Kidney (tissue), 14 donors: ENCODE data around the gene SMC1A. TPM values are rescaled to one million over a fixed set of nuclear protein-coding genes. Genes with fewer than 3 reads are reported as not detected.

Experiments
- DNase-seq, 5 donors: peaks; one replicate each; pipeline ENCODE4 v3.0.0-alpha.2; 2013 to 2020
- FAIRE-seq: peaks from 2 replicates; lab custom pipeline; 2012; peaks lifted over from hg19 to GRCh38; lab: Jason Lieb, UNC
- H3K27ac ChIP-seq, 2 donors: one replicate each; pipeline ENCODE4 v1.7.0; 2013; ENCODE audit warnings: low read depth in 2 of 2, low read length in 2 of 2, inconsistent platforms in 1 of 2
- H3K27me3 ChIP-seq: one replicate; pipeline ENCODE4 v1.7.1; 2013; ENCODE audit warnings: low read length, inconsistent platforms; ENCODE audit not compliant: control insufficient read depth, insufficient read depth
- H3K36me3 ChIP-seq, 3 donors: one replicate each; pipeline versions ENCODE4 v1.7.0 to v1.7.1; 2013; ENCODE audit warnings: low read length in 3 of 3, control low read depth in 1 of 3, inconsistent platforms in 1 of 3; ENCODE audit not compliant: insufficient read depth in 3 of 3, control insufficient read depth in 2 of 3
- H3K4me1 ChIP-seq, 3 donors: one replicate each; pipeline versions ENCODE4 v1.7.0 to v1.7.1; 2013; ENCODE audit warnings: low read length in 3 of 3, inconsistent platforms in 1 of 3, low read depth in 1 of 3; ENCODE audit not compliant: control insufficient read depth in 2 of 3, insufficient read depth in 2 of 3
- H3K4me3 ChIP-seq, 3 donors: one replicate each; pipeline versions ENCODE4 v1.7.0 to v1.8.1; 2013; ENCODE audit warnings: low read length in 3 of 3, control low read depth in 1 of 3, inconsistent platforms in 1 of 3
- H3K9ac ChIP-seq, 3 donors: one replicate each; pipeline versions ENCODE4 v1.7.0 to v1.7.1; 2013; ENCODE audit warnings: low read length in 3 of 3, control low read depth in 1 of 3, inconsistent platforms in 1 of 3
- H3K9me3 ChIP-seq, 3 donors: one replicate each; pipeline versions ENCODE4 v1.7.0 to v1.7.1; 2013; ENCODE audit warnings: low read length in 3 of 3, control low read depth in 1 of 3, inconsistent platforms in 1 of 3; ENCODE audit not compliant: control insufficient read depth in 2 of 3, insufficient read depth in 1 of 3
- intact Hi-C: fragments of 100-400 bp; cut with DNase I; formaldehyde crosslinking; loops from one replicate; pipeline ENCODE4 v1.11.1; 2022
- polyA plus RNA-seq: library from polyadenylated mRNA; stranded (reverse); fragments of 350-450 nt; fragmentation: Illumina TruSeq; extraction: RNeasy Lipid Tissue Mini Kit (QIAGEN cat#74804); gene quantifications from one replicate; pipeline ENCODE4 v1.2.3, GENCODE V29; 2014; ENCODE audit warnings: low read depth, low replicate concordance; ENCODE audit not compliant: insufficient read depth
- total RNA-seq: library from RNA; stranded (reverse); fragmentation: NEBNext Ultra II Directional; extraction: Animal tissue kit (Norgen Biotek cat#: 25700); gene quantifications from one replicate; pipeline ENCODE4 v1.2.1, GENCODE V29; 2021
- TF ChIP-seq, protein P1 (sequence below): IDR thresholded peaks from 3 replicates; pipeline ENCODE4 v1.5.1; 2012; ENCODE audit warnings: mild to moderate bottlenecking, moderate library complexity, borderline replicate concordance; ENCODE audit not compliant: insufficient read depth; ENCODE audit errors: extremely low read depth
- donor health status: control.
- donor health status: control.
- donor health status: control.
- donor health status: control.
- donor health status: control.
- donor health status: DM: yes; HTN: yes; CAD: no.
- donor health status: Normal renal cell carcinoma (clear cell type).

The SMC1A gene
- total and polyA plus RNA-seq, 2 donors from 2014 or later = 6.2 to 59.0 TPM

DNA sequence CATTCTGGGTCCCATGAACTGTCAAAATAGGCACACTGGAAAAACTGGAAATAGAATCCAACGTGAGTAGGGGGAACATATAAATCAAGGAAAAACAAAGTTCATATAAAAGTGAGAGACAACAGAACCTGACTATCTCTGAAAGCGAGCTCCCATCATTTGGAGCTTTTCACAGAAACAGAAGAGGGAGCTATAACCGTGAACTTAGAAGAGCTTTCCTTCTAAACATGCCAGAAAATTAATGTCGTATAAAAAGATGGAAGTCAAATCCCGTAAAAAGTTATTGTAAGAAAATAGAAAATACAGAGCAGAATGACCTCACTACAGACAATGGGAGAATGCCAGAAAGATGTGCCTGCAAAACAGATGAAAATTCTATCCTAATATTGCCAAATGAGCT lies 35.6 kb upstream of the SMC1A start:
- Histone ChIP-seq H3K4me1 (no peaks in the 10 kb centered on the region), H3K9me3 (no peaks in the 10 kb centered on the region), H3K27ac (no peak overlapping the region), H3K4me3 (no peak overlapping the region), H3K36me3 (no peaks in the 10 kb centered on the region), H3K9ac (no peak overlapping the region), H3K27me3 (peaks cover 3% of the 10 kb centered on the region)
- FAIRE-seq (no peak), DNase-seq (no peak)
- intact Hi-C loops = no loop called here
- TF ChIP-seq, protein P1, sequence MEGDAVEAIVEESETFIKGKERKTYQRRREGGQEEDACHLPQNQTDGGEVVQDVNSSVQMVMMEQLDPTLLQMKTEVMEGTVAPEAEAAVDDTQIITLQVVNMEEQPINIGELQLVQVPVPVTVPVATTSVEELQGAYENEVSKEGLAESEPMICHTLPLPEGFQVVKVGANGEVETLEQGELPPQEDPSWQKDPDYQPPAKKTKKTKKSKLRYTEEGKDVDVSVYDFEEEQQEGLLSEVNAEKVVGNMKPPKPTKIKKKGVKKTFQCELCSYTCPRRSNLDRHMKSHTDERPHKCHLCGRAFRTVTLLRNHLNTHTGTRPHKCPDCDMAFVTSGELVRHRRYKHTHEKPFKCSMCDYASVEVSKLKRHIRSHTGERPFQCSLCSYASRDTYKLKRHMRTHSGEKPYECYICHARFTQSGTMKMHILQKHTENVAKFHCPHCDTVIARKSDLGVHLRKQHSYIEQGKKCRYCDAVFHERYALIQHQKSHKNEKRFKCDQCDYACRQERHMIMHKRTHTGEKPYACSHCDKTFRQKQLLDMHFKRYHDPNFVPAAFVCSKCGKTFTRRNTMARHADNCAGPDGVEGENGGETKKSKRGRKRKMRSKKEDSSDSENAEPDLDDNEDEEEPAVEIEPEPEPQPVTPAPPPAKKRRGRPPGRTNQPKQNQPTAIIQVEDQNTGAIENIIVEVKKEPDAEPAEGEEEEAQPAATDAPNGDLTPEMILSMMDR = no peak

DNA sequence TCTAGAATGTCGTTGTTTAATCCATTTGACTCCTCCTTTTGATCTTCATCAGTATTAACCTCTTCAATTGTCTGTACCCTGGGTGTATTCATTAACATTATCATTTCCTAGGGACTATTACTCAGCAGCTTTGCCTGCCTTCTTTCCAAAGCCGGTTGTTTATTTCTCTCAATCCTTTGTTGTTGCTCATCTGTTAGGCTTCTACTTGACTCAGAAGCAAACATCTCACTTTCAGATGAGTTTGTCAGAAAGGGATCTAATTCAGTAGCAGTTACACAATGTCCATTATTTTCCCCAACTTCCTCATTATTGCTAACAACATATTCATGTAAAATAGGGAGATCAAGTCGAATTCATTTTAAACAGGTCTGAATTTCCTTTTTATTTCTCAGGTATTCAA lies 33.8 kb upstream of the SMC1A start:
- H3K27ac ChIP-seq = no peak overlapping the region
- no peaks in the 10 kb centered on the region for H3K9me3 ChIP-seq
- H3K27me3 ChIP-seq = peaks cover 3% of the 10 kb centered on the region
- intact Hi-C loops = no loop called here
- H3K36me3 ChIP-seq = no peaks in the 10 kb centered on the region
- H3K4me1 ChIP-seq = no peaks in the 10 kb centered on the region
- FAIRE-seq = no peak
- no peak overlapping the region for H3K9ac ChIP-seq
- H3K4me3 ChIP-seq = no peak overlapping the region
- TF ChIP-seq, protein P1 = no peak
- DNase-seq = no peak

DNA sequence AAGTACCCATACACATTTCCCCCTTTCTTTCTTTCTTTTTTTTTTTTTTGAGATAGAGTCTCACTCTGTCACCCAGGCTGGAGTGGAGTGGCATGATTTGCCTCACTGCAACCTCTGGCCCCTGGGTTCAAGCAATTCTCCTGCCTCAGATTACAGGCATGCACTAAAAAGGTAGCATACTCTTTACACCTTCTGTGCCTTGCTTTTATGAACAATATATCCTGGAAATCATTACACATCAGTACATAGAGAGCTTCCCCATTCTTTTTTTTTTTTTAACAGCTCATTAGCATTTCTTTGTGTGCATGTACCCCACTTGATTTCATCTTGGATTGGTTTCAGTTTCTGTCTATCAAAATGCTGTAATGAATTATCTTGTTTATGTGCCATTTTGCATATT lies 30.4 kb upstream of the SMC1A start:
- Histone ChIP-seq H3K27ac (no peak overlapping the region), H3K4me1 (no peaks in the 10 kb centered on the region), H3K27me3 (peaks cover 6% of the 10 kb centered on the region), H3K9me3 (no peaks in the 10 kb centered on the region), H3K9ac (no peak overlapping the region), H3K36me3 (no peaks in the 10 kb centered on the region), H3K4me3 (no peak overlapping the region)
- TF ChIP-seq, protein P1 = no peak
- DNase-seq (no peak), FAIRE-seq (no peak)
- intact Hi-C loops = no loop called here

DNA sequence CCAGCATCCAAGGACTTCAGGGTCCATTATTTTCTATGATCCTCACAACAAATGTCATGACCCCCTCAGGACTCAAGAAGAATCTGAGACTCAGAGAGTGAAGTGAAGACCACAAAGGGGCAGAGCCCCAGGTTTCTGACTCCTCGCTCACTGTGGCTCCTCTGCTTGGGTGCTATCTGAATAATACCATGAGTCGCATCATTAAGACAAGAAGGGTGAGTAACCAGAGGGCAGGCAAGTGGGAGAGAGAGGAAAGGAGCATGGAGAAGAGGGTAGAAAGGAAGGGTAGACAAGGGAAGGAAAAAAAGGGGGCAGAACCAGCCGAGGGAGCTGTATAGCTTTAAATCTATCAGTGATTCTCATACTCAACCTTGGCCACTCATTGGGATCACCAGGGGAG lies 27.2 kb upstream of the SMC1A start:
- H3K9me3 ChIP-seq = no peaks in the 10 kb centered on the region
- no peaks in the 10 kb centered on the region for H3K4me1 ChIP-seq
- no peak overlapping the region for H3K27ac ChIP-seq
- FAIRE-seq (no peak), DNase-seq (no peak)
- peaks cover 3% of the 10 kb centered on the region for H3K27me3 ChIP-seq
- intact Hi-C loops = loop anchor here (10.0 kb wide), 1 partner anchor 125 kb away; no protein-coding TSS in a partner anchor
- H3K36me3 ChIP-seq = no peaks in the 10 kb centered on the region
- TF ChIP-seq, protein P1 = no peak
- no peak overlapping the region for H3K9ac ChIP-seq
- H3K4me3 ChIP-seq = no peak overlapping the region
